ENCODE data around the gene AQP12B. TPM values are rescaled to one million over a fixed set of nuclear protein-coding genes. Genes with fewer than 3 reads are reported as not detected.
"Not testable (repeated sequence)": the region's sequence is repeated elsewhere in the genome, so short reads cannot be mapped to it uniquely, and the experiment has no call there.

Gene AQP12B
- total RNA-seq, 1 experiment from 2014 or later: not detected

GRCh38 chr2:240690421-240691074 is 7.9 kb upstream of the AQP12B start:
- DNase-seq; H3K4me1 Mint-ChIP-seq (ENCODE audit: low read depth, unreplicated experiment); POLR2A ChIA-PET; BruUV-seq (replicated peaks); H3K4me3 ChIP-seq (ENCODE audit: low read depth, low read length); H3K27me3 Mint-ChIP-seq (ENCODE audit: insufficient read depth, unreplicated experiment); H3K4me3 Mint-ChIP-seq (ENCODE audit: unreplicated experiment); H3K27ac Mint-ChIP-seq (ENCODE audit: unreplicated experiment); H3K9me3 ChIP-seq; intact Hi-C loops (cut with micrococcal nuclease; ENCODE audit: unreplicated experiment); H3K36me3 Mint-ChIP-seq (ENCODE audit: insufficient read depth, unreplicated experiment); H3K4me1 ChIP-seq; H3K27me3 ChIP-seq (replicated peaks; ENCODE audit: control insufficient read depth, insufficient read depth, low read length); H3K9me3 Mint-ChIP-seq (ENCODE audit: unreplicated experiment); CTCF ChIA-PET; H3K36me3 ChIP-seq (ENCODE audit: control insufficient read depth, insufficient read depth, low read length): not testable (repeated sequence)

- ChIA-PET POLR2A (no interaction called here), CTCF (no interaction called here)
- H3K9me3 Mint-ChIP-seq (ENCODE audit: unreplicated experiment): no peaks in the 10 kb centered on the region
- DNase-seq: no peak
- Histone ChIP-seq H3K4me1 (peaks cover 9% of the 10 kb centered on the region; the same call in 1 of the 2 replicates), H3K4me3 (ENCODE audit: low read depth, low read length) (no peak overlapping the region), H3K27me3 (replicated peaks; ENCODE audit: control insufficient read depth, insufficient read depth, low read length) (no peaks in the 10 kb centered on the region), H3K9me3 (no peaks in the 10 kb centered on the region), H3K36me3 (ENCODE audit: control insufficient read depth, insufficient read depth, low read length) (no peaks in the 10 kb centered on the region)
- intact Hi-C loops (cut with micrococcal nuclease; ENCODE audit: unreplicated experiment): no loop called here
- no peaks in the 10 kb centered on the region for H3K27me3 Mint-ChIP-seq (ENCODE audit: insufficient read depth, unreplicated experiment)
- H3K36me3 Mint-ChIP-seq (ENCODE audit: insufficient read depth, unreplicated experiment): no peaks in the 10 kb centered on the region
- BruUV-seq (replicated peaks): no TSS peak
- no peak overlapping the region for H3K27ac Mint-ChIP-seq (ENCODE audit: unreplicated experiment)
- H3K4me3 Mint-ChIP-seq (ENCODE audit: unreplicated experiment): no peak overlapping the region
- no peaks in the 10 kb centered on the region for H3K4me1 Mint-ChIP-seq (ENCODE audit: low read depth, unreplicated experiment)
- TF ChIP-seq CTCF (IDR thresholded peaks at IDR 0.05; ENCODE audit: insufficient read depth in 1 of 2, low read depth in 1 of 2, low read length in 1 of 2, severe bottlenecking in 1 of 2, unreplicated experiment in 1 of 2): no peak
Observed at GRCh38 chr2:240689975-240690374, 7.3 kb upstream of the AQP12B start.

DNA sequence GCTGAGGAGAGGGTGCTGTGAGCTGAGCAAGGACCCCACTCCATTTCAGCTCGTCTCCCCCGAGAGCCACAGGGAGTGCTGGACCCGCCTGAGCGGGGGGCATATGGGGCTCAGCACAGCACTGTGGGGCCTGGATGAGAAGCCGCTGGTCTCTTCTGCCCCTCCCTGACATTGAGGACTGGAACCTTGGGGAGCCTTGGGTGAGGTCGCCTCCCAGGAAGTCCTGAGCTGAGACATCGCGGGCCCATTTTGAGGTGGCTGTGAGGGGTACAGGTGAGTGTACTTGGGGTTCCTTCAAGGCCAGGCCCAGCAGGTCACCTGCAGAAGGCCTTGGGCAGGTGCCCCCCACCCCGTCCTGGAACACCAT is 5.9 kb upstream of the AQP12B start:
- intact Hi-C loops (cut with micrococcal nuclease; ENCODE audit: unreplicated experiment): no loop called here
- no TSS peak for BruUV-seq (replicated peaks)
- Histone ChIP-seq H3K27me3 (replicated peaks; ENCODE audit: control insufficient read depth, insufficient read depth, low read length) (no peaks in the 10 kb centered on the region), H3K36me3 (ENCODE audit: control insufficient read depth, insufficient read depth, low read length) (no peaks in the 10 kb centered on the region), H3K4me3 (ENCODE audit: low read depth, low read length) (no peak overlapping the region), H3K9me3 (no peaks in the 10 kb centered on the region), H3K4me1 (peaks cover 9% of the 10 kb centered on the region; the same call in 1 of the 2 replicates)
- H3K4me3 Mint-ChIP-seq (ENCODE audit: unreplicated experiment): no peak overlapping the region
- H3K27me3 Mint-ChIP-seq (ENCODE audit: insufficient read depth, unreplicated experiment): no peaks in the 10 kb centered on the region
- no peaks in the 10 kb centered on the region for H3K4me1 Mint-ChIP-seq (ENCODE audit: low read depth, unreplicated experiment)
- no peak overlapping the region for H3K27ac Mint-ChIP-seq (ENCODE audit: unreplicated experiment)
- H3K36me3 Mint-ChIP-seq (ENCODE audit: insufficient read depth, unreplicated experiment): no peaks in the 10 kb centered on the region
- ChIA-PET POLR2A (no interaction called here), CTCF (no interaction called here)
- no peak for DNase-seq
- H3K9me3 Mint-ChIP-seq (ENCODE audit: unreplicated experiment): no peaks in the 10 kb centered on the region
- no peak for TF ChIP-seq CTCF (IDR thresholded peaks at IDR 0.05; ENCODE audit: insufficient read depth in 1 of 2, low read depth in 1 of 2, low read length in 1 of 2, severe bottlenecking in 1 of 2, unreplicated experiment in 1 of 2)
